Aorta (tissue), 5 donors: Measurements from ENCODE around the gene ZGLP1. TPM values are rescaled to one million over a fixed set of nuclear protein-coding genes. Genes with fewer than 3 reads are reported as not detected.

Experiments
- ATAC-seq: fragments of 200-7000 bp; cut with Tn5 transposase; one replicate; pipeline ENCODE4 v1.9.1; 2022; ENCODE audit warnings: moderate library complexity; ENCODE audit not compliant: low FRiP score
- DNase-seq, 2 donors: peaks; one replicate each; pipeline ENCODE4 v3.0.0-alpha.2; 2020
- H3K27ac ChIP-seq, 2 donors: one replicate each; pipeline ENCODE4 v1.5.1; 2013; ENCODE audit warnings: low read length in 2 of 2, mild to moderate bottlenecking in 2 of 2, moderate library complexity in 2 of 2, control low read depth in 1 of 2, inconsistent platforms in 1 of 2, low read depth in 1 of 2
- H3K27me3 ChIP-seq, 2 donors: one replicate each; pipeline ENCODE4 v1.6.1; 2013; ENCODE audit warnings: control low read depth in 1 of 2, low read length in 1 of 2, mild to moderate bottlenecking in 1 of 2, moderate library complexity in 1 of 2; ENCODE audit not compliant: insufficient read depth in 2 of 2, control insufficient read depth in 1 of 2
- H3K36me3 ChIP-seq, 2 donors: one replicate each; pipeline ENCODE4 v1.6.1; 2013; ENCODE audit warnings: control low read depth in 1 of 2, low read length in 1 of 2, mild to moderate bottlenecking in 1 of 2; ENCODE audit not compliant: insufficient read depth in 2 of 2, control insufficient read depth in 1 of 2
- H3K4me1 ChIP-seq, 2 donors: one replicate each; pipeline ENCODE4 v1.6.1; 2013; ENCODE audit warnings: low read length in 2 of 2, control low read depth in 1 of 2, mild to moderate bottlenecking in 1 of 2, moderate library complexity in 1 of 2; ENCODE audit not compliant: insufficient read depth in 2 of 2, control insufficient read depth in 1 of 2
- H3K4me3 ChIP-seq, 2 donors: one replicate each; pipeline ENCODE4 v1.5.1; 2013; ENCODE audit warnings: low read length in 2 of 2, control low read depth in 1 of 2, mild to moderate bottlenecking in 1 of 2
- H3K9me3 ChIP-seq: one replicate; pipeline ENCODE4 v1.6.1; 2013; ENCODE audit warnings: mild to moderate bottlenecking, low read length; ENCODE audit not compliant: control insufficient read depth
- WGBS, 2 donors: extraction: QIAGEN DNeasy Blood & Tissue Kit; methylation state at CpG; one replicate each; pipeline ENCODE4 v1.1.7; 2013; 5-methylcytosine and 5-hydroxymethylcytosine counted together
- intact Hi-C, 2 donors: fragments of 100-400 bp; cut with DNase I; formaldehyde crosslinking; loops; one replicate each; pipeline versions ENCODE4 v1.14.2 to v1.15.0; 2022
- polyA plus RNA-seq, 2 donors: library from polyadenylated mRNA; stranded (reverse); fragments of 200-250 nt; gene quantifications; one replicate each; pipeline ENCODE4 v1.2.3, GENCODE V29; 2013
- total RNA-seq, 2 donors: library from RNA; stranded (reverse); fragmentation: NEBNext Ultra II Directional; extraction: Animal tissue kit (Norgen Biotek cat#: 25700); gene quantifications; one replicate each; pipeline ENCODE4 v1.2.1, GENCODE V29; 2021
- donor health status: healthy with polysubstance abuse.
- donor health status: Bipolar disorder and iron deficiency.
- donor health status: DM: no; HTN: no; CAD: no.
- donor health status: DM: no; HTN: no; CAD: no.
- donor health status: DM: yes; HTN: yes; CAD: no.

The ZGLP1 gene
- total and polyA plus RNA-seq, 4 donors, result 1.3 to 22.4 (median 2.6) TPM

GRCh38 chr19:10320602-10321416, 11.2 kb upstream of the ZGLP1 start:
- intact Hi-C loops, result no loop called here
- H3K36me3 ChIP-seq, result peaks cover 0 to 7% of the 10 kb centered on the region in 2 donors

DNA sequence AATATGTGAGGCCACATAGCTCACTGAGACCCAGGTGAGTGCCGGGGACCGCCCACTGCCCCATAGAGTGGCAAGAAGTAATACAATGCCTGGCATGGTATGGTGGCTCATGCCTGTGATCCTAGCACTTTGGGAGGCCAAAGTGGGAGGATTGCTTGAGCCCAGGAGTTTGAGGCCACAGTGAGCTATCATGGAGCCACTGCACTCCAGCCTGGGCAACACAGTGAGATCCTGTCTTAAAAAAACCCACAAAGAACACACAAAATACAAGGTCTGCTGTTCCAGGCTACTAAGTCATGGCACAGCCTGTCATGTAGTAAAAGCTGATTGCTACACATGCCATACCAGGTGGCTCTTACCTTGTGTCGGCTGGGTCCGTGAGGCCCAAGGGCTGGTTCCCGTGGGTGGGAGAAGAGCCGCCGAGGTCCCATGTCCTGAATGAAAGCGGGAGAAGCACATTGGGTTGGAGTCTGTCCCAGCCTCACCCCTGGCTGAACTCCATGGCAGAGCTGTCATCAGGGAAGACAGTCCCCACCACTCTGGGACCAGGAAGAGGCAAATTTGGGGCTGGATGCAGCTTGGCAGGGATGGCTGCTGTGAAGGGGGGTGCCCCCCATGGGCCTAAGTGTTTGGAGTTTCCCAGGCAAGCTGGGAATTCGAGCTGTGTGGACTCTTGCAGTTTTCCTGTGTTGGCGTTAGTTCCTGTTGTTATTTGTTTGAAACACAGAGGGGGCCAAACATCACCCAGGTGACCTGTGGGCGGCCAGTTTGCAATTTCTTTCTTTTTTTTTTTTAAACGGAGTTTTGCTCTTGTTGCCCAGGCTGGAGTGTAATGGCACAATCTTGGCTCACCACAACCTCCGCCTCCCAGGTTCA, 9.4 kb upstream of the ZGLP1 start:
- Histone ChIP-seq H3K27me3 (no peaks in the 10 kb centered on the region), H3K4me1 (no peaks in the 10 kb centered on the region), H3K27ac (no peak overlapping the region), H3K9me3 (no peaks in the 10 kb centered on the region), H3K4me3 (no peak overlapping the region), H3K36me3 (peaks cover 0 to 5% of the 10 kb centered on the region in 2 donors)
- no peak for DNase-seq
- WGBS, 2 donors, result 86 to 92% methylated on average over 13 of the region's 13 CpGs
- no peak for ATAC-seq
- intact Hi-C loops, result no loop called here

More at GRCh38 chr19:10320602-10321416, 11.2 kb upstream of the ZGLP1 start:
- Histone ChIP-seq H3K27ac (no peak overlapping the region), H3K4me1 (no peaks in the 10 kb centered on the region), H3K9me3 (no peaks in the 10 kb centered on the region), H3K4me3 (no peak overlapping the region), H3K27me3 (no peaks in the 10 kb centered on the region)
- WGBS, 2 donors, result 92 to 97% methylated on average over 28 to 32 of the region's 32 CpGs
- ATAC-seq (no peak), DNase-seq (no peak)

DNA sequence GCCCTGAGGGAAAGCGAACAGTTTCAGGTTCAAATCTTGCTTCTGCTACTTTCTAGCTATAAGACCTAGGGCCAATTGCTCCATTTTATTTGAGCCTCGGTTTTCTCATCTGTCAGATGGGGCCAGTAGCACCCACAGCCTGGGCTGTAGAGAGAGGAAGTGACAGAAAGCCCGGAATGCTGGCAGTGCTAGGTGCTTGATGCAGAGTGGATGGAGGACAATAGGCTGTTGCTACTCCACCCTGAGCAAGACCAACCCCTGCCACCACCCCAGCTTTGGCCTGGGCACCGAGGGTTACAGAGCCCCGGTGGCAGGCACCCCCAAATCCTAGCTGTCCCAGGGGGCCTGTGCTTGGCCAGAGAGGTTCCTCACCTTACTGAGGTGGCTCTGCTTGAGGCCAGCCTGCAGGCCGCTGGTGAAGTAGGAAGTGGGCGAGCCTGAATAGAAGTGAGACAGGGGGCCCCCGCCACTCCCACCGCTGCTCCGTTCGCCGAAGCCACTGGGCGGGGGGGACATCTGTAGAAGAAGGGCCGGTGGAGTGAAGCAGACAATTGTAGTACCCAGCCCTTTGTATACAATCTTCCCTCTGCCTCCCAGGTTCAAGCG, 8.3 kb upstream of the ZGLP1 start:
- Histone ChIP-seq H3K4me1 (no peaks in the 10 kb centered on the region), H3K4me3 (no peak overlapping the region), H3K27me3 (no peaks in the 10 kb centered on the region), H3K36me3 (peaks cover 0 to 5% of the 10 kb centered on the region in 2 donors), H3K9me3 (no peaks in the 10 kb centered on the region), H3K27ac (no peak overlapping the region)
- ATAC-seq (no peak), DNase-seq (no peak)
- intact Hi-C loops, result no loop called here
- 92 to 95% methylated on average over 15 of the region's 15 CpGs for WGBS, 2 donors

DNA sequence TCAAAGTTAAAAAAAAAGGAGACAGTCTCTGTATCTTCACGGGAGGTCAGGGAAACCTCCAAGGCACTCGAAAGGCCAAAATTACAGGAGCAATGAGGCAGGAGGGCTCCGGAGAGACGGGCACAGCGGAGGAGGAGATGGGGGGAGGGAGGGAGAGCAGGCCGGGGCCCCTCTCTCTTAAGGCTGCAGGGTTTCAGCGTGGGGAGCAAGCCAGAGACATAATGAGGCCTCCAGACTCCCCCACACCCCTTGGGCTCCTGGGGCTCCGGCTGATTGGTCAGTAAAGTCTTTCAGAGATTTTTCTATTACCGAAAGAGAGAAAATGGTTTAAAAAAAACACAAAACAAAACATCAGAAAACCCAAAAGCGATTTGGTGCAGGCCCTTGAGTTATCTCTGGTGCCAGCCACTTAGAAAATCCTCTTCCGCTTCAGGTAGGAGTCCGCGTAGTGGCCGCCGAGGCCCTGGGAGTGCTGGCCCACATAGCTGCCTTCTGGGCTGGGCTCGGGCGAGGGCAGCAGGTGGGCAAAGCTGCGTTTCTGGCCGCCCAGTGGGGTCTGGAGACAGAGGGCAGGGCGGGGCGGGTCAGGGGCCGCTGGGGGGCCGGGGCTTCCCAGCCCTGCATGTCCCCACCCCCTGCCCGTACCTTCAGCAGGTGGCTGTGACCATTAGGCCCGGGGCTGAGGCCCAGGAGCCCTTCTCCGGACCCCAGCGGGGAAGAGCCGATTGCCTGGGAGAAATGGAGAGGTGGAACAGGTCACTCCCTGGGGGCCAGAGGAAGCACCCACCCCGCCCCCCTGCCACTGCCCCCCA, 7.6 kb upstream of the ZGLP1 start:
- H3K9me3 ChIP-seq, result no peaks in the 10 kb centered on the region
- no peak for ATAC-seq
- no peaks in the 10 kb centered on the region for H3K4me1 ChIP-seq
- no peak overlapping the region for H3K4me3 ChIP-seq
- H3K27me3 ChIP-seq, result no peaks in the 10 kb centered on the region
- H3K36me3 ChIP-seq, result peaks cover 0 to 5% of the 10 kb centered on the region in 2 donors
- no peak for DNase-seq
- intact Hi-C loops, result no loop called here
- WGBS, 2 donors, result 79 to 84% methylated on average over 28 to 29 of the region's 29 CpGs
- H3K27ac ChIP-seq, result no peak overlapping the region

- no peak overlapping the region for H3K4me3 ChIP-seq
- WGBS, 2 donors, result 54 to 59% methylated on average over 19 of the region's 19 CpGs
- peak; percentile 16 for ATAC-seq
- H3K27ac ChIP-seq, result no peak overlapping the region
- no peaks in the 10 kb centered on the region for H3K27me3 ChIP-seq
- intact Hi-C loops, result no loop called here
- H3K36me3 ChIP-seq, result peaks cover 0 to 5% of the 10 kb centered on the region in 2 donors
- no peaks in the 10 kb centered on the region for H3K4me1 ChIP-seq
- no peaks in the 10 kb centered on the region for H3K9me3 ChIP-seq
- DNase-seq, result no peak
Measured at GRCh38 chr19:10316229-10317044, 6.8 kb upstream of the ZGLP1 start.

DNA sequence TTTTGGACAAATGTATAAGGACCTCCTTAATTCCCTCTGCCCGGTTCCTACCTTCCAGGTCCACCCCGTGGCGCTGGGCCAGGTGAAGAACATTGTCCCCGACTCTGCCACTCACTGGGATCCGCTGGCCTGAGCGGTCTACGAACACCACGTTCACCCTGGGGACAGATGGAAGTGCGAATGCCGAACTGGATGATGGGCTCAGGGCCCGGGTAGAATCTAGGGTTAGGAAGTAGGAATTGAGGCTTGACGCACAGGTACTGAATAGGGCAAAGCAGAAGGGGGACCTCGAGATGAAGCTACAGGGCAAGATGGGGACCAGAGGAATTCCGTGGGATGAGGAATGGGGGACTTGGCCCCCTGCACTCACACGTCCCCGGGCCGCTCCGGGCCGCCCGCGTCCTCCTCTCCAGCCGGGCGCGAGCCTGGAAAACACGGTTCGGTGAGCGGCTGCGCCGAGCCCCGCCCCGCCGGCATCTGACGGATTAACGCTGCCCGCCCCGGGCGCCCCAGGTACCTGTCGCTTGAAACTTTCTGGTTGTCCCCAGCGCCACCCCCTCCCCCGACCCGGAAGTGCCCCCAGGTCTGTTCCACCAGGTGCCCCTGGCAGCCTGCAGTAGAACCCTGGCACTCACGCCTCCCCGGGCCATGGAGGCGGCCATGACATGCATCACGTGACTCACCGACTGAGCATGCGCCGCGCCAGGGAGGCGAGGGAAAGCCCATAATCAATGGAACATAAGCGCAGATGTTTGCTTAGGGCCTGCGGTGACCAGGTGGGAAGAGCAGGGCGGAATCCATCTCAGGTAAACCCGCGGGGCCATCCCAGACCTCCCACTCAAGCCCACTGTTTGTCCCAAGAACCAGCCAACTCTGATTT, 6.0 kb upstream of the ZGLP1 start, which contains the start of gene FDX2:
Gene FDX2, minus strand, starts transcription at position 681 of the 880 bp plus-strand sequence. Its CDS starts 19 bp downstream, at position 662.
- peaks cover 0 to 7% of the 10 kb centered on the region in 2 donors for H3K36me3 ChIP-seq
- H3K4me1 ChIP-seq, result no peaks in the 10 kb centered on the region
- H3K27me3 ChIP-seq, result no peaks in the 10 kb centered on the region
- 1% methylated on average over 55 of the region's 55 CpGs for WGBS, 2 donors
- peak; percentile 90 to 97 for DNase-seq
- H3K4me3 ChIP-seq, result peak within 1 kb of the TSS; percentile 39 to 75
- intact Hi-C loops, result no loop called here
- no peaks in the 10 kb centered on the region for H3K9me3 ChIP-seq
- ATAC-seq, result peak; percentile 90
- no peak within 1 kb of the TSS for H3K27ac ChIP-seq

DNA sequence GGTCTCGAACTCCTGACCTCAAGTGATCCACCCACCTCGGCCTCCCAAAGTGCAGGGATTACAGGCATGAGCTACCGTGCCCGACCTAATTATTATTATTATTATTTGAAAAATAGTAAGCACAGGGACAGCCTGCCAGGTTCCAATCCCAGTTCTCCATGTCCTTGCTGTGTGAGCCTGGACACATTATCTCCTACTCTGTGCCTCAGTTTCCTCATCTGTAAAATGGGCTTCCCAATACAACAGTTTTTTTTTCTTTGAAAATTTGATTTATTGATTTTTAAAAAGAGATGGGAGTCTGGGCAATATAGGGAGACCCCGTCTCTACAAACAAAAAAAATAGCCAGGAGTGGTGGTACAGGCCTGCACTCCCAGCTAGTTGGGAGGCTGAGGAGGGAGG, 3.3 kb downstream of the ZGLP1 start:
- Histone ChIP-seq H3K4me1 (no peaks in the 10 kb centered on the region), H3K27ac (no peak overlapping the region), H3K4me3 (no peak overlapping the region), H3K9me3 (no peaks in the 10 kb centered on the region), H3K36me3 (peaks cover 0 to 3% of the 10 kb centered on the region in 2 donors), H3K27me3 (no peaks in the 10 kb centered on the region)
- DNase-seq (no peak), ATAC-seq (no peak)
- intact Hi-C loops, result no loop called here
- 88 to 97% methylated on average over 5 of the region's 5 CpGs for WGBS, 2 donors
